ENCODE measurements around the gene B3GALNT2.
"Not testable (repeated sequence)": the region's sequence is repeated elsewhere in the genome, so short reads cannot be mapped to it uniquely, and the experiment has no call there.

- TF ChIP-seq CTCF, EZH2, EZH2phosphoT487 (IDR thresholded peaks at IDR 0.05): not testable (repeated sequence)
These were observed 38.6 kb upstream of the B3GALNT2 start for GRCh38 chr1:235542845-235543244.
